ENCODE results near the gene PSMD2. TPM values are rescaled to one million over a fixed set of nuclear protein-coding genes. Genes with fewer than 3 reads are reported as not detected.
A peak's percentile ranks its signal among the peaks of the same experiment; 100 is the strongest.

PSMD2 gene
- total RNA-seq, 1 experiment from 2014 or later = 285 TPM

DNA sequence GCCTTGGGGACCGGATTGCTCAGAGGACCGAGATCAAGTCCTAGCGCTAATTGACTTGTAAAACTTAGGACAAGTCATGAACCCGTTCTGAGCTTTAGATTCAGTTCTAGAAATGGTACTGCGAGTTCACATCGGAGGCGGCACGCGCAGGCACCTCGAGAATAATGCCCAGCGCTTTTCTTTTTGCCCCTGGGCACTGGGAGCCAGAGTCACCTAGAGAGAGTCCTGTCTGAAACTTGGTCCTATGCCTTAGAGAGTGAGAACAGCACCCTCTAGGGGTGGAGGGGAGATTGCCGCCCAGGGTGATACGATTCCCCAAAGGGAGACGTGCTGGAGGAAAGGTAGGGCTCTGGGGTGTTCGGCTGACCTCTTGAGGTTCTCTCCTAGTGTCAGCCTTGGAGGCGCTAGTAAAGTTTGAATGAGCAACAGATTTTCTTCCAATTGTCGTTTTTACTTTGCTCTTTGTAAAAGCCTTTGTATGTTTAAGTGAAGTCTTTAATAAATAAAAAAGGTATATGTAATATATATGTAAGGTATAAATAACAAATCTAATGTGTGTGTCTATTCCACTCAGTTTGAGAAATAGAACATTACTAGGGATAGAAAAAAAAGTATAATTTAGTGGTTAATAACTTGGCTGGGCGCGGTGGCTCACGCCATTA lies 48.7 kb upstream of the PSMD2 start:
- no peaks in the 10 kb centered on the region for H3K36me3 ChIP-seq (ENCODE audit: control insufficient read depth, insufficient read depth, low read length)
- peak overlapping the region; percentile 96 for H3K27ac Mint-ChIP-seq (ENCODE audit: unreplicated experiment)
- POLR2A ChIA-PET = no interaction called here
- H3K27me3 Mint-ChIP-seq (ENCODE audit: insufficient read depth, unreplicated experiment) = no peaks in the 10 kb centered on the region
- intact Hi-C loops (cut with micrococcal nuclease; ENCODE audit: unreplicated experiment) = loop anchor here (1.0 kb wide), 1 partner anchor 12 kb away; no protein-coding TSS in a partner anchor
- peak overlapping the region; percentile 89 for H3K4me3 ChIP-seq (ENCODE audit: low read depth, low read length)
- H3K4me1 ChIP-seq = no peaks in the 10 kb centered on the region
- no peaks in the 10 kb centered on the region for H3K27me3 ChIP-seq (replicated peaks; ENCODE audit: control insufficient read depth, insufficient read depth, low read length)
- no peaks in the 10 kb centered on the region for H3K4me1 Mint-ChIP-seq (ENCODE audit: low read depth, unreplicated experiment)
- H3K9me3 Mint-ChIP-seq (ENCODE audit: unreplicated experiment) = no peaks in the 10 kb centered on the region
- DNase-seq = peak; percentile 93
- no TSS peak for BruUV-seq (replicated peaks)
- no peaks in the 10 kb centered on the region for H3K9me3 ChIP-seq
- CTCF ChIA-PET = interaction anchor here (1.0 kb wide), 2 partner anchors 10 to 76 kb away, joined by 4 to 5 read pairs; no protein-coding TSS in a partner anchor
- H3K4me3 Mint-ChIP-seq (ENCODE audit: unreplicated experiment) = peak overlapping the region; percentile 89
- peaks cover 16% of the 10 kb centered on the region for H3K36me3 Mint-ChIP-seq (ENCODE audit: insufficient read depth, unreplicated experiment)
- TF ChIP-seq, protein P1, sequence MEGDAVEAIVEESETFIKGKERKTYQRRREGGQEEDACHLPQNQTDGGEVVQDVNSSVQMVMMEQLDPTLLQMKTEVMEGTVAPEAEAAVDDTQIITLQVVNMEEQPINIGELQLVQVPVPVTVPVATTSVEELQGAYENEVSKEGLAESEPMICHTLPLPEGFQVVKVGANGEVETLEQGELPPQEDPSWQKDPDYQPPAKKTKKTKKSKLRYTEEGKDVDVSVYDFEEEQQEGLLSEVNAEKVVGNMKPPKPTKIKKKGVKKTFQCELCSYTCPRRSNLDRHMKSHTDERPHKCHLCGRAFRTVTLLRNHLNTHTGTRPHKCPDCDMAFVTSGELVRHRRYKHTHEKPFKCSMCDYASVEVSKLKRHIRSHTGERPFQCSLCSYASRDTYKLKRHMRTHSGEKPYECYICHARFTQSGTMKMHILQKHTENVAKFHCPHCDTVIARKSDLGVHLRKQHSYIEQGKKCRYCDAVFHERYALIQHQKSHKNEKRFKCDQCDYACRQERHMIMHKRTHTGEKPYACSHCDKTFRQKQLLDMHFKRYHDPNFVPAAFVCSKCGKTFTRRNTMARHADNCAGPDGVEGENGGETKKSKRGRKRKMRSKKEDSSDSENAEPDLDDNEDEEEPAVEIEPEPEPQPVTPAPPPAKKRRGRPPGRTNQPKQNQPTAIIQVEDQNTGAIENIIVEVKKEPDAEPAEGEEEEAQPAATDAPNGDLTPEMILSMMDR (IDR thresholded peaks at IDR 0.05; ENCODE audit: insufficient read depth in 1 of 2, low read depth in 1 of 2, low read length in 1 of 2, severe bottlenecking in 1 of 2, unreplicated experiment in 1 of 2) = peak; percentile 74 to 92

DNA sequence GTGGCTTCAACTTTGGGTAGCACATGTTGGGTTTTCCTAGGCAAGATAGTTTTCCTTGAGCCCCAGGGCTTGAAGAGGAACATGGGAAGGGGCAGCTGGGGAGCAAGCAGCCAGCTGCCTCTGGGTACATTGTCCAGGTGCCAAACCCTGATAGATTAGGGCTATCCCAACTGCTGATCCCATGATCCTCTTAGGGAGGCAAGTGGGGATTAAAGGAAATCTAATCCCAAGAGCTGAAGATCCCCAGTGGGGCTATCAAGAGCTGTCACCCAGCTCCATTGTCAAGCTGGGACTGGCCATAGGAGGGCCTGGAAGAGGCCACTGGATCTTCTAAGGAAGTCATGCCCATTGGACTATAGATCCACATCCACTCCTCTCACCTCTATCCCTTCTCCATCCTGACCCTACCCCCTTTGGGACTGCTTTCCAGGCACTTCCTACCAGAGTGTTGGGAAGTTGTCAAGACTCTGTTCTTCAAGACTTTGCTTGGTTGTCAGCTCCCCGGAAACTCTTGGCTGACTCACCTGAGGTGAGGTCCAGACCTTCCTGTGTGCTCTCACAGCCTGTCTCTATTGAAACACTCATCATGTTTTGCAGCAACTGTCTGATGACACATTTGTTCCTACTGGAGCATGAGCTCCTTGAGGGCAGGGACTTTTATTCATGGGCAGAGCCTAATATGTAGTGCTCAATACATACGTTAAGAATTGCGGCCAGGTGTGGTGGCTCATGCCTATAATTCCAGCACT lies 43.6 kb upstream of the PSMD2 start:
- CTCF ChIA-PET = no interaction called here
- TF ChIP-seq, protein P1 (IDR thresholded peaks at IDR 0.05; ENCODE audit: insufficient read depth in 1 of 2, low read depth in 1 of 2, low read length in 1 of 2, severe bottlenecking in 1 of 2, unreplicated experiment in 1 of 2) = no peak
- Histone ChIP-seq H3K36me3 (ENCODE audit: control insufficient read depth, insufficient read depth, low read length) (no peaks in the 10 kb centered on the region), H3K4me1 (peaks cover 4% of the 10 kb centered on the region; the same call in 1 of the 2 replicates), H3K9me3 (no peaks in the 10 kb centered on the region), H3K27me3 (replicated peaks; ENCODE audit: control insufficient read depth, insufficient read depth, low read length) (peaks cover 2% of the 10 kb centered on the region), H3K4me3 (ENCODE audit: low read depth, low read length) (no peak overlapping the region)
- Mint-ChIP-seq H3K27me3 (ENCODE audit: insufficient read depth, unreplicated experiment) (peaks cover 5% of the 10 kb centered on the region), H3K36me3 (ENCODE audit: insufficient read depth, unreplicated experiment) (peaks cover 17% of the 10 kb centered on the region), H3K9me3 (ENCODE audit: unreplicated experiment) (no peaks in the 10 kb centered on the region), H3K4me1 (ENCODE audit: low read depth, unreplicated experiment) (no peaks in the 10 kb centered on the region), H3K27ac (ENCODE audit: unreplicated experiment) (no peak overlapping the region), H3K4me3 (ENCODE audit: unreplicated experiment) (no peak overlapping the region)
- intact Hi-C loops (cut with micrococcal nuclease; ENCODE audit: unreplicated experiment) = no loop called here
- no TSS peak for BruUV-seq (replicated peaks)
- POLR2A ChIA-PET = no interaction called here
- DNase-seq = no peak

GRCh38 chr3:184257083-184257915 lies 41.7 kb upstream of the PSMD2 start:
- TF ChIP-seq, protein P1 (IDR thresholded peaks at IDR 0.05; ENCODE audit: insufficient read depth in 1 of 2, low read depth in 1 of 2, low read length in 1 of 2, severe bottlenecking in 1 of 2, unreplicated experiment in 1 of 2) = no peak
- peaks cover 26% of the 10 kb centered on the region for H3K36me3 Mint-ChIP-seq (ENCODE audit: insufficient read depth, unreplicated experiment)
- peaks cover 11% of the 10 kb centered on the region for H3K27me3 Mint-ChIP-seq (ENCODE audit: insufficient read depth, unreplicated experiment)
- H3K36me3 ChIP-seq (ENCODE audit: control insufficient read depth, insufficient read depth, low read length) = no peaks in the 10 kb centered on the region
- H3K9me3 ChIP-seq = no peaks in the 10 kb centered on the region
- H3K27ac Mint-ChIP-seq (ENCODE audit: unreplicated experiment) = no peak overlapping the region
- no peaks in the 10 kb centered on the region for H3K9me3 Mint-ChIP-seq (ENCODE audit: unreplicated experiment)
- ChIA-PET POLR2A (no interaction called here), CTCF (no interaction called here)
- H3K4me1 ChIP-seq = peaks cover 9% of the 10 kb centered on the region; the same call in 1 of the 2 replicates
- H3K27me3 ChIP-seq (replicated peaks; ENCODE audit: control insufficient read depth, insufficient read depth, low read length) = peaks cover 4% of the 10 kb centered on the region
- H3K4me3 ChIP-seq (ENCODE audit: low read depth, low read length) = no peak overlapping the region
- no TSS peak for BruUV-seq (replicated peaks)
- peaks cover 6% of the 10 kb centered on the region for H3K4me1 Mint-ChIP-seq (ENCODE audit: low read depth, unreplicated experiment)
- intact Hi-C loops (cut with micrococcal nuclease; ENCODE audit: unreplicated experiment) = no loop called here
- no peak overlapping the region for H3K4me3 Mint-ChIP-seq (ENCODE audit: unreplicated experiment)
- no peak for DNase-seq
